Lower leg skin (tissue), 3 donors: ENCODE measurements around the gene HLA-DOA.

ENCODE experiments used
- POLR2A ChIP-seq, 2 donors: fragments of 450-650 bp; IDR thresholded peaks; one replicate each; pipeline ENCODE4 v1.6.1; 2016 to 2017; ENCODE audit warnings: antibody characterized with exemption in 2 of 2, mild to moderate bottlenecking in 1 of 2, moderate library complexity in 1 of 2
- TF ChIP-seq, protein P1 (sequence below), 3 donors: fragments of 450-650 bp; IDR thresholded peaks; one replicate each; pipeline ENCODE4 v1.5.1; 2016; ENCODE audit warnings: antibody characterized with exemption in 3 of 3, mild to moderate bottlenecking in 3 of 3, moderate library complexity in 2 of 3

DNA sequence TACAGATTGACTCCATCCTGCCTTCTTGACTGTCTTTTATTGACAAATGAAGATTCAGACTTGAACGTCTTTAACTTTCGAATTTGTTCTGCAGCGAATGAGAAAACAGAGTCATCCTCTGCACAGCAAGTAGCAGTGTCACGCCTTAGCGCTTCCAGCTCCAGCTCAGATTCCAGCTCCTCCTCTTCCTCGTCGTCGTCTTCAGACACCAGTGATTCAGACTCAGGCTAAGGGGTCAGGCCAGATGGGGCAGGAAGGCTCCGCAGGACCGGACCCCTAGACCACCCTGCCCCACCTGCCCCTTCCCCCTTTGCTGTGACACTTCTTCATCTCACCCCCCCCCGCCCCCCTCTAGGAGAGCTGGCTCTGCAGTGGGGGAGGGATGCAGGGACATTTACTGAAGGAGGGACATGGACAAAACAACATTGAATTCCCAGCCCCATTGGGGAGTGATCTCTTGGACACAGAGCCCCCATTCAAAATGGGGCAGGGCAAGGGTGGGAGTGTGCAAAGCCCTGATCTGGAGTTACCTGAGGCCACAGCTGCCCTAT, 28.8 kb downstream of the HLA-DOA start:
- TF ChIP-seq, protein P1, sequence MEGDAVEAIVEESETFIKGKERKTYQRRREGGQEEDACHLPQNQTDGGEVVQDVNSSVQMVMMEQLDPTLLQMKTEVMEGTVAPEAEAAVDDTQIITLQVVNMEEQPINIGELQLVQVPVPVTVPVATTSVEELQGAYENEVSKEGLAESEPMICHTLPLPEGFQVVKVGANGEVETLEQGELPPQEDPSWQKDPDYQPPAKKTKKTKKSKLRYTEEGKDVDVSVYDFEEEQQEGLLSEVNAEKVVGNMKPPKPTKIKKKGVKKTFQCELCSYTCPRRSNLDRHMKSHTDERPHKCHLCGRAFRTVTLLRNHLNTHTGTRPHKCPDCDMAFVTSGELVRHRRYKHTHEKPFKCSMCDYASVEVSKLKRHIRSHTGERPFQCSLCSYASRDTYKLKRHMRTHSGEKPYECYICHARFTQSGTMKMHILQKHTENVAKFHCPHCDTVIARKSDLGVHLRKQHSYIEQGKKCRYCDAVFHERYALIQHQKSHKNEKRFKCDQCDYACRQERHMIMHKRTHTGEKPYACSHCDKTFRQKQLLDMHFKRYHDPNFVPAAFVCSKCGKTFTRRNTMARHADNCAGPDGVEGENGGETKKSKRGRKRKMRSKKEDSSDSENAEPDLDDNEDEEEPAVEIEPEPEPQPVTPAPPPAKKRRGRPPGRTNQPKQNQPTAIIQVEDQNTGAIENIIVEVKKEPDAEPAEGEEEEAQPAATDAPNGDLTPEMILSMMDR (IDR thresholded peaks at IDR 0.05) = no peak
- no peak for TF ChIP-seq POLR2A (IDR thresholded peaks at IDR 0.05)
